ENCODE data around the gene ADGRV1.

Gene ADGRV1

GRCh38 chr5:91188755-91189154 is 630.2 kb downstream of the ADGRV1 start:
- no peak for DNase-seq (ENCODE audit: extremely low read depth, low read depth)
- TF ChIP-seq, protein P1, sequence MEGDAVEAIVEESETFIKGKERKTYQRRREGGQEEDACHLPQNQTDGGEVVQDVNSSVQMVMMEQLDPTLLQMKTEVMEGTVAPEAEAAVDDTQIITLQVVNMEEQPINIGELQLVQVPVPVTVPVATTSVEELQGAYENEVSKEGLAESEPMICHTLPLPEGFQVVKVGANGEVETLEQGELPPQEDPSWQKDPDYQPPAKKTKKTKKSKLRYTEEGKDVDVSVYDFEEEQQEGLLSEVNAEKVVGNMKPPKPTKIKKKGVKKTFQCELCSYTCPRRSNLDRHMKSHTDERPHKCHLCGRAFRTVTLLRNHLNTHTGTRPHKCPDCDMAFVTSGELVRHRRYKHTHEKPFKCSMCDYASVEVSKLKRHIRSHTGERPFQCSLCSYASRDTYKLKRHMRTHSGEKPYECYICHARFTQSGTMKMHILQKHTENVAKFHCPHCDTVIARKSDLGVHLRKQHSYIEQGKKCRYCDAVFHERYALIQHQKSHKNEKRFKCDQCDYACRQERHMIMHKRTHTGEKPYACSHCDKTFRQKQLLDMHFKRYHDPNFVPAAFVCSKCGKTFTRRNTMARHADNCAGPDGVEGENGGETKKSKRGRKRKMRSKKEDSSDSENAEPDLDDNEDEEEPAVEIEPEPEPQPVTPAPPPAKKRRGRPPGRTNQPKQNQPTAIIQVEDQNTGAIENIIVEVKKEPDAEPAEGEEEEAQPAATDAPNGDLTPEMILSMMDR (IDR thresholded peaks at IDR 0.05; ENCODE audit: low read depth, low read length): no peak

DNA sequence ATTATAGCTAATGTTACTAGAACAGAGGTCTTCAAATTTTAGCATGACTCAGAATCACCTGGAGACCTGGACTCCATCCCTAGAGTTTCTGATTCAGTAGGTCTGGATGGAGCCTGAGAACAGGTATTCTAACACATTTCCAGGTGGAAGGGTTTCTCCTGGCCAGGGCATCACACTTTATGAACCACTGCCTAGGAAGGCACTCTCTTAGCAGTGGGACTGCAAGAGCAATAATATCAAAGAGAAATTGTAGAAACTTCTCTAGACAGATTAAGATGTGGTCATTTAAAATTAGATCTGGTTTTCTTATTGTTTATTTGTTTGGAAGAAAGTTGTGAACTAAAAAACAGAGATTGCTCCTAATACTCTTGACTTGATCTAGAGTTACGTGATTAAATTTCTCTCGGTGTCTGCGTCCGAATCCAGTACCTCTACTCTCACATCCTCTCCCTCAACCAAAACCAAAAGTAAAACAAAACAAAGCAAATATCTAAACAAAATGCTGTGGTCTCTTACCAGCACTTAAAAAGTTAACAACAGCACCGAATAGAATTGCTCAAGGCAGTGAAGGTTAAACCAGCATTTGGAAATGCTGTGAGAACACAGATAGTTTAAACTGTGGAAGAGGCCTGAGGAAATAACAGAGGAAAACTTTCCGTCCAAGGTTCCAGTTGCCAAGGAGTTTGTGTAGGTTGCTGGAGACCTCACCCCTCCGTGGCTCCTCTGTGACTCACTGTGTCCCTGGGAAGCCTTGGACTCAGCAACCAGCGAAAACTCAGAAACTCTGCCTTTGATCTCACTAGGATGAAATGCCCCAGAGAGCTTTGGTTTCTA is 631.1 kb downstream of the ADGRV1 start:
- TF ChIP-seq, protein P1 (IDR thresholded peaks at IDR 0.05; ENCODE audit: low read depth, low read length): no peak
- DNase-seq (ENCODE audit: extremely low read depth, low read depth): peak; percentile 77

GRCh38 chr5:91190314-91190690 is 631.7 kb downstream of the ADGRV1 start:
- TF ChIP-seq, protein P1 (IDR thresholded peaks at IDR 0.05; ENCODE audit: low read depth, low read length): no peak; the same call in 1 of the 2 replicates
- no peak for DNase-seq (ENCODE audit: extremely low read depth, low read depth)

- TF ChIP-seq, protein P1 (IDR thresholded peaks at IDR 0.05; ENCODE audit: low read depth, low read length): no peak
- DNase-seq (ENCODE audit: extremely low read depth, low read depth): no peak
These were observed 636.3 kb downstream of the ADGRV1 start for GRCh38 chr5:91194824-91195381.

- TF ChIP-seq, protein P1 (IDR thresholded peaks at IDR 0.05; ENCODE audit: low read depth, low read length): no peak
- DNase-seq (ENCODE audit: extremely low read depth, low read depth): no peak
These were observed 642.1 kb downstream of the ADGRV1 start for GRCh38 chr5:91200692-91201091.

DNA sequence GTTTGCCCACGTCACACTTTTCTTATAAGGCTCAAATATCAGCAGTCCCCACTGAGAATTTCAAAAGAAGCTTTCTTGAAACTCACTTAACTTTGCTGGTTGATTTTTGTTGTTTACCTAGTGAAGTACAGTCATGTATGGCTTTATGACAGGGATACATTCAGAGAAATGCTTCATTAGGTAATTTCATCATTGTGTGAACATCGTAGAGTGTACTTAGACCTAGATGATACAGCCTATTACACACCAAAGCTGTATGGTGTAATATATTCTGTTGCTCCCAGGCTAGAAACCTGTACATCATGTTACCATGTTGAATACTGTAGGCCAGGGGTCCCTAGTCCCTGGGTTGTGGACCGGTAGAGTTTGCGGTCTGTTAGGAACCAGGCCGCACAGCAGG is 647.5 kb downstream of the ADGRV1 start:
- TF ChIP-seq, protein P1 (IDR thresholded peaks at IDR 0.05; ENCODE audit: low read depth, low read length): no peak
- DNase-seq (ENCODE audit: extremely low read depth, low read depth): no peak

GRCh38 chr5:91206734-91207133 is 648.1 kb downstream of the ADGRV1 start:
- TF ChIP-seq, protein P1 (IDR thresholded peaks at IDR 0.05; ENCODE audit: low read depth, low read length): no peak
- no peak for DNase-seq (ENCODE audit: extremely low read depth, low read depth)

Data from AG09319 (cell line).